Neural cell (in vitro differentiated cells): ENCODE measurements around the gene GDPD5. TPM values are rescaled to one million over a fixed set of nuclear protein-coding genes. Genes with fewer than 3 reads are reported as not detected.

ENCODE experiments used
- H2AFZ ChIP-seq: fragments of 200-600, 300-800 bp; sonication (generic), shearing (Covaris generic); 2 replicates; pipeline ENCODE4 v1.6.0; 2014; ENCODE audit warnings: low read depth, mild to moderate bottlenecking, antibody characterized with exemption, low read length, moderate library complexity
- H3F3A ChIP-seq: fragments of 200-600 bp; shearing (Covaris generic); 2 replicates; pipeline ENCODE4 v1.6.1; 2016; ENCODE audit warnings: mild to moderate bottlenecking, moderate library complexity, mixed read lengths, antibody characterized with exemption, low read length; ENCODE audit not compliant: insufficient read depth, poor library complexity, severe bottlenecking
- H3K27ac ChIP-seq: fragments of 200-600, 300-800 bp; sonication (generic), shearing (Covaris generic); 2 replicates; pipeline ENCODE4 v1.5.1; 2014; ENCODE audit warnings: mild to moderate bottlenecking, low read length, moderate library complexity
- H3K27me3 ChIP-seq: fragments of 300-800, 200-600 bp; sonication (generic), shearing (Covaris generic); 2 replicates; pipeline ENCODE4 v1.6.0; 2014; ENCODE audit warnings: mild to moderate bottlenecking, low read depth, low read length, moderate library complexity; ENCODE audit not compliant: insufficient read depth
- H3K36me3 ChIP-seq: fragments of 300-800, 200-600 bp; sonication (generic), shearing (Covaris generic); 2 replicates; pipeline ENCODE4 v1.5.1; 2014; ENCODE audit warnings: mild to moderate bottlenecking, antibody characterized with exemption, low read length, moderate library complexity; ENCODE audit not compliant: insufficient read depth
- H3K4me2 ChIP-seq: fragments of 300-800, 200-600 bp; sonication (generic), shearing (Covaris generic); 2 replicates; pipeline ENCODE4 v1.6.0; 2014; ENCODE audit warnings: mild to moderate bottlenecking, low read length
- H3K4me3 ChIP-seq: fragments of 300-800, 200-600 bp; sonication (generic), shearing (Covaris generic); 2 replicates; pipeline ENCODE4 v1.5.1; 2014; ENCODE audit warnings: mild to moderate bottlenecking, low read length, moderate library complexity
- H3K79me2 ChIP-seq: fragments of 200-600 bp; shearing (Covaris generic); replicated peaks from 2 replicates; pipeline ENCODE4 v1.6.0; 2014; ENCODE audit warnings: mild to moderate bottlenecking, low read length, moderate library complexity; ENCODE audit not compliant: insufficient read depth
- H3K9ac ChIP-seq: fragments of 300-800, 200-600 bp; sonication (generic), shearing (Covaris generic); 2 replicates; pipeline ENCODE4 v1.6.1; 2016; ENCODE audit warnings: mild to moderate bottlenecking, low read length, mixed read lengths
- H3K9me2 ChIP-seq: fragments of 200-600 bp; shearing (Covaris generic); 2 replicates; pipeline ENCODE4 v1.6.1; 2016; ENCODE audit warnings: mild to moderate bottlenecking, low read length, mixed read lengths; ENCODE audit not compliant: insufficient read depth
- H3K9me3 ChIP-seq: fragments of 200-600, 300-800 bp; sonication (generic), shearing (Covaris generic); 2 replicates; pipeline ENCODE4 v1.6.1; 2016; ENCODE audit warnings: mild to moderate bottlenecking, mixed run types, low read length, moderate library complexity, mixed read lengths
- H4K20me1 ChIP-seq: fragments of 200-600 bp; shearing (Covaris generic); 2 replicates; pipeline ENCODE4 v1.6.1; 2016; ENCODE audit warnings: mild to moderate bottlenecking, mixed run types; ENCODE audit not compliant: insufficient read depth
- CTCF ChIP-seq: fragments of 450-650 bp; IDR thresholded peaks from 2 replicates; pipeline ENCODE4 v1.5.1; 2014; ENCODE audit warnings: antibody characterized with exemption, mild to moderate bottlenecking, moderate library complexity; ENCODE audit not compliant: poor library complexity, severe bottlenecking
- EP300 ChIP-seq: fragments of 450-650 bp; conservative IDR thresholded peaks from 2 replicates; pipeline ENCODE4 v1.6.1; 2014; ENCODE audit warnings: antibody characterized with exemption, mild to moderate bottlenecking, moderate library complexity; ENCODE audit not compliant: poor library complexity, severe bottlenecking
- EZH2 ChIP-seq: fragments of 200-600, 300-800 bp; shearing (Covaris generic), sonication (generic); IDR thresholded peaks from 2 replicates; pipeline ENCODE4 v1.6.1; 2014; ENCODE audit warnings: antibody characterized with exemption, low read length, borderline replicate concordance, mild to moderate bottlenecking; ENCODE audit not compliant: insufficient read depth, poor library complexity, severe bottlenecking
- MXI1 ChIP-seq: fragments of 450-650 bp; conservative IDR thresholded peaks from 2 replicates; pipeline ENCODE4 v1.6.1; 2014; ENCODE audit warnings: antibody characterized with exemption, mild to moderate bottlenecking; ENCODE audit not compliant: poor library complexity, severe bottlenecking
- POLR2AphosphoS5 ChIP-seq: IDR thresholded peaks from 2 replicates; pipeline ENCODE4 v1.6.1; 2012
- RAD21 ChIP-seq: fragments of 450-650 bp; conservative IDR thresholded peaks from 2 replicates; pipeline ENCODE4 v1.6.1; 2014; ENCODE audit warnings: antibody characterized with exemption, mild to moderate bottlenecking, moderate library complexity
- REST ChIP-seq: IDR thresholded peaks from 2 replicates; pipeline ENCODE4 v1.6.1; 2012; ENCODE audit warnings: borderline replicate concordance
- SMC3 ChIP-seq: fragments of 450-650 bp; conservative IDR thresholded peaks from 2 replicates; pipeline ENCODE4 v1.6.1; 2014; ENCODE audit warnings: antibody characterized with exemption, mild to moderate bottlenecking, moderate library complexity; ENCODE audit not compliant: poor library complexity
- TAF1 ChIP-seq: IDR thresholded peaks from 2 replicates; pipeline ENCODE4 v1.6.1; 2012; ENCODE audit warnings: low read depth
- polyA plus RNA-seq: library from polyadenylated mRNA; depleted of rRNA; stranded (reverse); fragments of >200 nt; gene quantifications from 2 replicates; pipeline ENCODE4 v1.2.3, GENCODE V29; 2014

The GDPD5 gene
- polyA plus RNA-seq, 1 donor from 2014 or later: 19.2 TPM

GRCh38 chr11:75565916-75566762 lies 40.4 kb upstream of the GDPD5 start:
- Histone ChIP-seq H3K79me2 (no peaks in the 10 kb centered on the region), H3K4me2 (no peak overlapping the region), H3K27ac (no peak overlapping the region), H3K9ac (no peak overlapping the region), H3K9me3 (no peaks in the 10 kb centered on the region), H3K4me3 (no peak overlapping the region), H3K9me2 (no peaks in the 10 kb centered on the region), H2AFZ (no peak overlapping the region), H3K36me3 (no peaks in the 10 kb centered on the region), H3K27me3 (no peaks in the 10 kb centered on the region), H3F3A (no peaks in the 10 kb centered on the region), H4K20me1 (no peaks in the 10 kb centered on the region)
- TF ChIP-seq MXI1 (no peak), EP300 (no peak), TAF1 (no peak), SMC3 (no peak), RAD21 (no peak), POLR2AphosphoS5 (no peak), CTCF (no peak), REST (no peak), EZH2 (no peak)

GRCh38 chr11:75565221-75565814 lies 39.6 kb upstream of the GDPD5 start:
- Histone ChIP-seq H2AFZ (no peak overlapping the region), H3K9me2 (no peaks in the 10 kb centered on the region), H3K27ac (no peak overlapping the region), H3K9me3 (no peaks in the 10 kb centered on the region), H3K79me2 (no peaks in the 10 kb centered on the region), H3K4me2 (no peak overlapping the region), H3K9ac (no peak overlapping the region), H3F3A (no peaks in the 10 kb centered on the region), H3K4me3 (no peak overlapping the region), H4K20me1 (no peaks in the 10 kb centered on the region), H3K27me3 (no peaks in the 10 kb centered on the region), H3K36me3 (no peaks in the 10 kb centered on the region)
- no peak for TF ChIP-seq CTCF
- no peak for TF ChIP-seq EP300
- no peak for TF ChIP-seq RAD21
- TF ChIP-seq MXI1: no peak
- no peak for TF ChIP-seq EZH2
- TF ChIP-seq POLR2AphosphoS5: no peak
- TF ChIP-seq SMC3: no peak
- TF ChIP-seq TAF1: no peak
- no peak for TF ChIP-seq REST
